GM12873 (cell line): ENCODE data around the gene CSH1.

Source experiments
- TF ChIP-seq, protein P1 (sequence below): IDR thresholded peaks from 2 replicates; pipeline ENCODE4 v1.5.1; 2012; ENCODE audit warnings: low read depth, mild to moderate bottlenecking, moderate library complexity, low read length, control low read depth; ENCODE audit not compliant: insufficient read depth; ENCODE audit errors: missing control alignments

The CSH1 gene

GRCh38 chr17:63933598-63933997 lies 37.2 kb upstream of the CSH1 start:
- TF ChIP-seq, protein P1, sequence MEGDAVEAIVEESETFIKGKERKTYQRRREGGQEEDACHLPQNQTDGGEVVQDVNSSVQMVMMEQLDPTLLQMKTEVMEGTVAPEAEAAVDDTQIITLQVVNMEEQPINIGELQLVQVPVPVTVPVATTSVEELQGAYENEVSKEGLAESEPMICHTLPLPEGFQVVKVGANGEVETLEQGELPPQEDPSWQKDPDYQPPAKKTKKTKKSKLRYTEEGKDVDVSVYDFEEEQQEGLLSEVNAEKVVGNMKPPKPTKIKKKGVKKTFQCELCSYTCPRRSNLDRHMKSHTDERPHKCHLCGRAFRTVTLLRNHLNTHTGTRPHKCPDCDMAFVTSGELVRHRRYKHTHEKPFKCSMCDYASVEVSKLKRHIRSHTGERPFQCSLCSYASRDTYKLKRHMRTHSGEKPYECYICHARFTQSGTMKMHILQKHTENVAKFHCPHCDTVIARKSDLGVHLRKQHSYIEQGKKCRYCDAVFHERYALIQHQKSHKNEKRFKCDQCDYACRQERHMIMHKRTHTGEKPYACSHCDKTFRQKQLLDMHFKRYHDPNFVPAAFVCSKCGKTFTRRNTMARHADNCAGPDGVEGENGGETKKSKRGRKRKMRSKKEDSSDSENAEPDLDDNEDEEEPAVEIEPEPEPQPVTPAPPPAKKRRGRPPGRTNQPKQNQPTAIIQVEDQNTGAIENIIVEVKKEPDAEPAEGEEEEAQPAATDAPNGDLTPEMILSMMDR, result no peak

DNA sequence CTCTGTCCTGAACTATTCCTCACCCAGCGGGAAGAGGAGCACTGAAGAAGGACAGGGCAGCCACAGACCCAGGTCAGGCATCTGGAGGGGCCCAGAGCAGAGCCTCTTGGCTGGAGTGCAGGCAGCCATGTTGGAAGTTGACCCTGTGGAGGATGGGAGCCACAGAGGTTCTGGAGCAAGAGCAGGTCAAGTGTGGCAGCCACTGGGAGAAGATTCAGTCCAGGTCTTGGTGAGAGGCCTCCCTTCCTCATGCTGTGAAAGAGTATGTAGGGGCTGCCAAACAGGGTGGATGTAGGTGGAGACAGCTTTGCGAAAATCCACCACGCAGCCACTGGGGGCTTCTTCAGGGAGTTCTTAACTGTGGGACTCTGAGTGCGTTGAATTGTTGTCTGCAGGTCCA lies 36.3 kb upstream of the CSH1 start:
- TF ChIP-seq, protein P1, result peak; percentile 24

- TF ChIP-seq, protein P1, result no peak
These were observed 35.7 kb upstream of the CSH1 start, which contains the start of gene CD79B for GRCh38 chr17:63931981-63932561. CD79B (minus strand) TSS chr17:63932331; CDS start chr17:63932261, 70 bp downstream.

GRCh38 chr17:63930951-63931575 lies 34.7 kb upstream of the CSH1 start:
- TF ChIP-seq, protein P1, result no peak

- TF ChIP-seq, protein P1, result no peak
These were observed 33.7 kb upstream of the CSH1 start for GRCh38 chr17:63929860-63930766.

DNA sequence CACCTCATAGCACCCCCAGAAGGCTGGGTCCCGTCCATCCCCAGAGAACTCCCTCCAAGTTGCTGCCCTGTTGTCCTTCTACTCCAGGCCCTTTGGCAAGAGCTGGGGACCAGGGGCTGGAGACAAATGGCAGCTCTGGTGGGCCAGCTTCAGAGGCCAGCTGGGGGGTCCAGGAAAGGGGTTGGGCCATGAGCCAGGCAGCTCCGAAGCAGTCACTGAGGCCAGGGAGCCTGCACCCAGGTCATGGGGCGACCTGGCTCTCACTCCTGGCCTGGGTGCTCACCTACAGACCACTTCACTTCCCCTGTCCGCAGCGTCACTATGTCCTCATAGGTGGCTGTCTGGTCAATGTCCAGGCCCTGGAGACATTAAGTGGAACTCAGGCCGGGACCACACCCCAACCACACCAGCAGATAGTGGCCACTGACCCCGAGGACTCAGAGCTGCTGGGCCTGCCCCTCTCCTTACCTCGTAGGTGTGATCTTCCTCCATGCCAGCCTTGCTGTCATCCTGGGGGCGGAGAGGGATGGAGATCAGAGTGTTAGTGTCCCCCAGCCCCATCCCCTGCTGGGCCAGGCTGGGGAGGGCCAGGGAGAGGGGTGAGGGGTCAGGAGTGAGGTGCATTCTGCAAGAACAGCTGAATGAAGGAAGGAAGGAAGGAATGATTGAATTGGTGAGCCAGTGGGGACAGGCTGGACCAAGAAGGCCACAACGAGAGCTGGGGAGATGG lies 32.8 kb upstream of the CSH1 start:
- TF ChIP-seq, protein P1, result no peak

DNA sequence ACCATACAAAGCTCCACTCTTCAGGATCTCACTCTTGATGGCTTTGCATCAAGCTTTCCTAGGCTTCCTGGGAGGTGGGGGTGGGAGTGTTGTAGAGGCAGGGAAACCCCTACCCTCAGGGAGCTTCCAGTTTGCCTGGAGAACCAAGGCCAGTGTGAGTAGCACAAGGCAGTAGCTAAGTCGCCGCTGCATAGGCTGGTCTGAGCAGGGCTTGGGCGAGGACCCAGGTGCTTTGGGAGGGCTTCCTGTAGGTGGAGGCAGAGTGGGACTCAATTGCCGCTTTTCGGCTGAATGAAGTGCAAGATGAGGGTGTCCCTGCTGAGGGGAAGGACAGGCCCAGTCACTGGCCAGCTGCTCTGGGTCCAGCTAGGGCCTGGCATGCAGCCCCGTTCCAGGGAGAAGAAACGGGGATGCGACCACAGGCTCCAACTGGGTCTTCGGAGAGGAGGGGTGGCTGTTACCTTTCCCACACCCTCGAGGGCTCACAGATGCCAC lies 31.8 kb upstream of the CSH1 start:
- TF ChIP-seq, protein P1, result no peak
